KMS-11 (cell line): ENCODE data around the gene KCTD16.

Source experiments
- H2AFZ ChIP-seq: fragments of 200-600 bp; sonication (generic); 2 replicates; pipeline ENCODE4 v1.6.1; 2016; ENCODE audit warnings: antibody characterized with exemption, mixed run types, low read depth
- H3K27ac ChIP-seq: fragments of 200-600 bp; sonication (generic); 2 replicates; pipeline ENCODE4 v1.6.1; 2016; ENCODE audit warnings: mild to moderate bottlenecking, mixed run types
- H3K27me3 ChIP-seq: fragments of 200-600 bp; sonication (generic); 2 replicates; pipeline ENCODE4 v1.6.1; 2017; ENCODE audit warnings: mild to moderate bottlenecking, low read depth, mixed run types, moderate library complexity; ENCODE audit not compliant: insufficient read depth
- H3K36me3 ChIP-seq: fragments of 200-600 bp; sonication (generic); 2 replicates; pipeline ENCODE4 v1.6.1; 2017; ENCODE audit warnings: mild to moderate bottlenecking, mixed run types; ENCODE audit not compliant: insufficient read depth
- H3K4me1 ChIP-seq: fragments of 200-600 bp; sonication (generic); 2 replicates; pipeline ENCODE4 v1.6.1; 2016; ENCODE audit warnings: mild to moderate bottlenecking, low read depth, mixed run types; ENCODE audit not compliant: poor library complexity, severe bottlenecking
- H3K4me2 ChIP-seq: fragments of 200-600 bp; sonication (generic); 2 replicates; pipeline ENCODE4 v1.7.0; 2016; ENCODE audit warnings: mild to moderate bottlenecking, mixed run types
- H3K4me3 ChIP-seq: fragments of 200-600 bp; sonication (generic); IDR thresholded peaks from 2 replicates; pipeline ENCODE4 v1.6.1; 2017; ENCODE audit warnings: low read depth, low read length, mixed read lengths; ENCODE audit not compliant: insufficient read depth
- H3K79me2 ChIP-seq: fragments of 200-600 bp; sonication (generic); 2 replicates; pipeline ENCODE4 v1.6.1; 2016; ENCODE audit warnings: low read depth, mixed run types; ENCODE audit not compliant: insufficient read depth
- H3K9ac ChIP-seq: fragments of 200-600 bp; sonication (generic); 2 replicates; pipeline ENCODE4 v1.6.1; 2016; ENCODE audit warnings: mild to moderate bottlenecking, mixed run types
- H4K20me1 ChIP-seq: fragments of 200-600 bp; sonication (generic); 2 replicates; pipeline ENCODE4 v1.6.1; 2016; ENCODE audit warnings: mild to moderate bottlenecking, mixed run types; ENCODE audit not compliant: insufficient read depth
- CTCF ChIP-seq: fragments of 200-600 bp; sonication (generic); conservative IDR thresholded peaks from 2 replicates; pipeline ENCODE4 v1.6.1; 2017; ENCODE audit warnings: low read depth, mild to moderate bottlenecking, antibody characterized with exemption, low read length, moderate library complexity, mixed read lengths

KCTD16 gene

GRCh38 chr5:144422018-144422727 is 251.5 kb downstream of the KCTD16 start:
- Histone ChIP-seq H4K20me1 (no peaks in the 10 kb centered on the region), H3K36me3 (no peaks in the 10 kb centered on the region), H3K4me2 (no peak overlapping the region), H3K4me3 (no peak overlapping the region), H3K4me1 (no peaks in the 10 kb centered on the region), H3K9ac (no peak overlapping the region), H3K27ac (no peak overlapping the region), H3K79me2 (no peaks in the 10 kb centered on the region), H2AFZ (no peak overlapping the region), H3K27me3 (no peaks in the 10 kb centered on the region)
- TF ChIP-seq CTCF = no peak

GRCh38 chr5:144427866-144428265 is 257.2 kb downstream of the KCTD16 start:
- Histone ChIP-seq H3K27me3 (no peaks in the 10 kb centered on the region), H3K79me2 (no peaks in the 10 kb centered on the region), H3K4me1 (no peaks in the 10 kb centered on the region), H3K9ac (no peak overlapping the region), H3K4me3 (no peak overlapping the region), H4K20me1 (no peaks in the 10 kb centered on the region), H3K4me2 (no peak overlapping the region), H3K27ac (no peak overlapping the region), H2AFZ (no peak overlapping the region), H3K36me3 (no peaks in the 10 kb centered on the region)
- no peak for TF ChIP-seq CTCF

- Histone ChIP-seq H3K4me2 (no peak overlapping the region), H3K79me2 (no peaks in the 10 kb centered on the region), H3K4me3 (no peak overlapping the region), H3K27me3 (no peaks in the 10 kb centered on the region), H3K9ac (no peak overlapping the region), H3K4me1 (no peaks in the 10 kb centered on the region), H3K27ac (no peak overlapping the region), H2AFZ (no peak overlapping the region), H4K20me1 (no peaks in the 10 kb centered on the region), H3K36me3 (no peaks in the 10 kb centered on the region)
- TF ChIP-seq CTCF = no peak
Measured at GRCh38 chr5:144428326-144428725, 257.7 kb downstream of the KCTD16 start.

GRCh38 chr5:144429405-144429804 is 258.7 kb downstream of the KCTD16 start:
- H3K79me2 ChIP-seq = no peaks in the 10 kb centered on the region
- H3K9ac ChIP-seq = no peak overlapping the region
- H3K4me3 ChIP-seq = no peak overlapping the region
- H3K36me3 ChIP-seq = no peaks in the 10 kb centered on the region
- no peak overlapping the region for H3K4me2 ChIP-seq
- no peak overlapping the region for H2AFZ ChIP-seq
- no peak for TF ChIP-seq CTCF
- no peaks in the 10 kb centered on the region for H4K20me1 ChIP-seq
- H3K27ac ChIP-seq = no peak overlapping the region
- H3K27me3 ChIP-seq = no peaks in the 10 kb centered on the region
- H3K4me1 ChIP-seq = no peaks in the 10 kb centered on the region
